Measurements from ENCODE around the gene CUL3.
"Not testable (repeated sequence)": the region's sequence is repeated elsewhere in the genome, so short reads cannot be mapped to it uniquely, and the experiment has no call there.

The CUL3 gene

DNA sequence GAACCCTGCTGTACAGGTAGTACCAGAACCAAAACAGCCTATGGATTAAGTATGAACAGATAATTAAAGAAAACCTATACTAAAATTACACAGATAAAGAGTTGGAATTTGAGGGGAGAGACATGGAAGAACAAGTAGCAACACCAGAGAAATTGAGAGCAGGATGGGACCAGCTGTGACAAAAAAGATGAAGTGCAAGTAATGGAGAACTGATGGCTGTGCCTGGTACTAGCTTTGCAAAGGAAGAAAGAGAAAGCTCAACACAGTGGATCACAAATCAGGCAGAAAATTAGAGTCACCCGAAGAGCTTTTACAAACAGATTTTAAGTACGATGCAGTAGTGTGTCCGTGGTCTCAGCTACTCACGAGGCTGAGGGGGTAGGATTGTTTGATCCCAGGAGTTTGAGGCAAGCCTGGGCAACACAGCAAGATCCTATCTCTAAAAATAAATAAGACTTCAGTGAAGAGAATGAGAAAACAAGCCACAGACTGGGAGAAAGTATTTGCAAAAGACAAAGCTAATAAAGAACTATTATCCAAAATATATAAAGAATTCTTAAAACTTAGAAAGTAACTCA, 46.5 kb downstream of the CUL3 start:
- no peak for DNase-seq (ENCODE audit: low spot score)

DNA sequence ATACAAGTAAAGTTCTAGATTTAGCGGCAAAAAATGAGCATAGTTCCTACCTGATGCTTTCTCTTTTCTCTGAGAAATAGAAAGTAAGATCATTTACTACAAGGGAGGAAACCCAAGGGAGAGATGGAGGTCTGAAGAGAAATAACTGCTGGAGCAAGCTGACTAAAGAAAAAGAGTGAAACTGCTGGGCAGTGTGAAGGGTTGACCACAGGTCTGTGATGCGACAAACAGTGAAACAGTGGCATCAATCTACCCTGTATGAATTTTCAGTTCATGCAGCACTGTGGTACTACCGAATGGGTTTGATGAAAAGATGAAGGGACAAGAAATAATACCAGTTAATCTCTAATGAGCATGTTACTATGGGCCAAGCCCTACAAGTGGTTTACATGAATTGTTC, 52.2 kb downstream of the CUL3 start:
- DNase-seq (ENCODE audit: low spot score), result no peak

DNA sequence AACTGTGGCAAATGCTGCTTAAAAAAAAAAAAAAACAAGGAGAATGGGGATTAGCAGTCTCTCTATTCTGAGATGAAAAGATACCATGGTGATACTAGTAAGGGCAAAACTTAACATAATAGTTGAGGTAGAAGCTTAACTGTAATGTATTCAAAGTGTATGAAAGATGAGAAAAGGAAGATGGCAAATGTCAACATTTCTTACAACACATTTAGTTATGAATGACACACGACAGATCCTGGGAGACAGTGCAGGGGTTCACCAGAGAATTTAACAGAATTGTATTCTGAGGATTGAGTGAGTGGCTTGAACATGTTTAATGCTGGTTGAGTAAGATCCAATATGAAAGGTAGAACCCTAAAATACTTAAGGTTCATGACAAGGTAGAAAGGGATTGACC, 52.7 kb downstream of the CUL3 start:
- DNase-seq (ENCODE audit: low spot score), result no peak

DNA sequence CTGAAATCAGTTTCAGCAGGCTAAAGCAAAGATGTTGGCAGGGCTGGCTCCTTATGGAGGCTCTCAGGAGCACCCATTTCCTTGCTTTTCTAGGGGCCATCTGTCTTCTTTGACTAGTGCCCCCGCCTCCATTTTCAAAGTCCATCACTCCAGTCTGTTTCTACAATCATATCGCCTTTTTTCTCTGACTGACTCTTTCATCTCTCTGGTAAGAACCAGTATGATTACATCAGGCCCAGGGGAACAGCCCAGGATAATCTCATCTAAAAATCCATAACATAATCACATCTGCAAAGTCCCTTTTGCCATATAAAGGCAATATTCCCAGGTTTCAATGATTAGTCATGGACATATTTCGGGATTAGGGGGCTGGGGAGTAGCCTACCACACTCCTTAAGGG, 57.0 kb downstream of the CUL3 start:
- no peak for DNase-seq (ENCODE audit: low spot score)

DNA sequence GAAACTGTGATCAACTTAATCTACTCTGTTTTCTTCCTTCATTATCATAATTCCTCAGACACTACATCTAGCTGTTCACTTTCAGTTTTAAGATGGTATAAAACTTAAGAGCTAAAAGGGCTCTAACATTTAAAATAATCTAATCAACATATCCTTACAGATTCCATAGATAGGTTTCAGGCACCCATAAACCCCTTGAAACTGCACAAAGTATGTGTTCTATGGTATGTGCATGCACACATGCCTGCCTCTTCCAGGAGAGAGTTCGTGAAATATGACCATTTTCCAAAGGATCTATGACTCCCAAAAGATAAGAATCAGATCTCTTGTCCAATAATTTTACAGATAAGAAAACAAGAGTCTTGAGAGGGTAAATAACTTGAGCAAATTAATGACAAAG, 59.4 kb downstream of the CUL3 start:
- DNase-seq (ENCODE audit: low spot score), result no peak

DNA sequence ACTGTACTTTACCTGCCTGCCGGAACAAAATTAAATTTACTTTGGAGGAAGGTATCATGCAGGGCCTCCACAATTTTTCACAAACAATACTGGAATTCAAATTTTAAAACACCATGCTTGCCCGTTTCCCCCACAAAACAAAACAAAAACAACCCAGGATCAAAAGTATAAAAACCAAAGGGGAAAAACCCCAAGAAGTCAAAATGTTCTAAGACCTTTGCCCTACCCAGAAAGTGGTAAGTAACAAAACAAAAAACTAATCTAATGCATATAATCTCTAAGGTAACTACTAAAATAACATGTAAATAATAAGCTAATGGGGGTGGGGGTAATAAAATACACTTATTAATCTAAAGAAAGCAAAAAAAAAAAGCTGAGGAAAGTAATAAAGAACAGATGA, 60.5 kb downstream of the CUL3 start:
- DNase-seq (ENCODE audit: low spot score), result no peak

DNA sequence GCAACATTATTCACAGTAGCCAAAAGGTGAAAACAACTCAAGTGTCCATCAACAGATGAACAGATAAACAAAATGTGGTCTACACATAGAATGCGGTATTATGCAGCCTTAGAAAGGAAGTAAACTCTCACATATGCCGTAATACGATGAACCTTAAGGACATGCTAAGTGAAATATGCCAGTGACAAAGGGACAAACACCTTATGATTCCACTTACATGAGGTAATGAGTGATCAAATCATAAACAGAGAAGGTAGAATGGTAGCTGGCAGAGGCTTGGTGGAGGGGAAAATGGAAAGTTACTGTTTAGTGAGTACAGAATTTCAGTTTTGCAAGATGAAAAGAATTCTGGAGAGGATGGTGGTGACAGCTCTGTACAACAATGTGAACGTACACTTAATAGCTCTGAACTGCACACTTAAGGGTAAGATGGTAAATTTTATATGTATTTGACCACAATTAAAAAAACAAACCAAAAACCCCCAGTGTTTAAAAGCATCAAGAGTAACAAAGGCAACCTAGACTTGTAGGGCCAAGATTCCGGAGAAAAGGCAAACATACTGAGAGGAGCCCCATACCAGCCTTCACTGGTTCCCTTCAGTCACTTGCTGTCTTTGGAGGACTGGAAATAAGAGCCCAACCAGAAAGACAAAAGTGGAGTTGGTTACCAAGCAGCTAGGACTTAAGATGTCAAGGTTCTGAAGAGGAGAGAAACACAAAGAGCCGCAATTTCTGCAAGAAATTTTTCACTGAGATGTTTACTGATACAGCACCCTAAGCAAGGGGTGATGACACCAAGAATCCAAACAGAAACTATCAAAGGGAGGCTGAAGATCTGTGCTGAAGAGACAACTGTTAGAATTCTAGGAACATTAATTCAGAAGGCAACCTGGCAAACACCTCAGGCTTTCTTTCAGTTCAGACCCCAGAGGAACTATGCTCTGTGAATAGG, 61.3 kb downstream of the CUL3 start:
- DNase-seq (ENCODE audit: low spot score), result no peak

DNA sequence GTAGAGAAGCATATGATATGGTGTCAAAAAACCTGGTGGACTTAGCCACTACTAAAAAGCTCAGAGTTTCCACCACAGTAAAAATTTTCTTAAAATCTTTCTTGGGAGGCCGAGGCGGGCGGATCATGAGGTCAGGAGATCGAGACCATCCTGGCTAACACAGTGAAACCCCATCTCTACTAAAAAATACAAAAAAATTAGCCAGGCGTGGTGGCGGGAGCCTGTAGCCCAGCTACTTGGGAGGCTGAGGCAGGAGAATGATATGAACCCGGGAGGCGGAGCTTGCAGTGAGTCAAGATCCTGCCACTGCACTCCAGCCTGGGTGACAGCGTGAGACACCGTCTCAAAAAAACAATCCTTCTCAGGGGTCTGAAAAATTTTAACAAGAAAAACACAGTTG, 62.7 kb downstream of the CUL3 start:
- not testable (repeated sequence) for DNase-seq (ENCODE audit: low spot score)

DNA sequence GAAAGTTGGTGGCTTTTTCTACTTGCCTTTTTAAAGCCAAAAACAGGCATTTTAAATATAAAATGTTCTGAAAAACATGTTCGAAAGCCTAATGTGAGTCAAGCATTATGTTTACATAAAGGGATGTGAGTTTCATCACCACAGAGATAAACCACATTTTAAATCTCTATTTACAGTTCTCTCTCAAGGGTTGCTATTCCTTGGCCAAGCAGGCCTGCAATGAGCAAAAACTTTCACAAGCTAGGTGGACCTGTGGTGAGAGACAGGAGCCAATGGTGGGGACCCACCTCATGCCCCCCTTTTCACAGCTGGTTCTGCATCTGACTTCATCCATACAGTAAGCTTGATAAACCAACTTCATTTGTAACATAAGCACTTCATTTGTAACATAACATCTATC, 65.1 kb downstream of the CUL3 start:
- DNase-seq (ENCODE audit: low spot score), result no peak

DNA sequence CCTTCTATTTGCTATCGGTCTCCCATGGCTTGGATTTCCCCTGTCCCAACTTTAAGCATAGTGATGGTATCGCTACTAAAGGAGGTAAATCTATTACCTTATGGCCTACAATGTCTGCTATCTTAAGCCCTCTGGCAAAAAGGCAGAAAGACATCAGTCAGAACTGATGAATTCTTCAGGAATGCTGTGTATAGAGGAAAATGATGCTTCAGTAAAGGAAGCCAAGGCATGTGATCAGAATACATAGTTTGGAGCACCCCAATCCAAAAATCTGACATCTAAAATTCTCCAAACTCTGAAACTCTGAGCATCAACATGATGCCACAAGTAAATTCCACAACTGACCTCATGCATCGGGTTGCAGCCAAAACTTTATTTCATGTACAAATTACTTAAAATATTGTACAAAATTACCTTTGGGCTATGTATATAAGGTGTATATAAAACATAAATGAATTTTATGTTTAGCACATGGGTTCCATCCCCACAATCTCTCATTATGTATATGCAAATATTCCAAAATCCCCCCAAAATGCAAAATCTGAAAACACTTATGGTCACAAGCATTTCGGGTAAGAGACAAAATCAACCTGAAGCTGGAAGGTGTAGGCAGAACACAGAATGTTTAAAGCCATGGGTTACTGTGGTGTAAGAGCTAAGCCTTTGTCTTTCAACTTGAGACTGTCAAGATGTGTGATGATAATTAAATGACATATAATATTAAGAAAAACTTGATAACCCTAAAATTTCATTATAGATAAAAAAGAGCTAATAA, 66.2 kb downstream of the CUL3 start:
- DNase-seq (ENCODE audit: low spot score), result no peak

DNA sequence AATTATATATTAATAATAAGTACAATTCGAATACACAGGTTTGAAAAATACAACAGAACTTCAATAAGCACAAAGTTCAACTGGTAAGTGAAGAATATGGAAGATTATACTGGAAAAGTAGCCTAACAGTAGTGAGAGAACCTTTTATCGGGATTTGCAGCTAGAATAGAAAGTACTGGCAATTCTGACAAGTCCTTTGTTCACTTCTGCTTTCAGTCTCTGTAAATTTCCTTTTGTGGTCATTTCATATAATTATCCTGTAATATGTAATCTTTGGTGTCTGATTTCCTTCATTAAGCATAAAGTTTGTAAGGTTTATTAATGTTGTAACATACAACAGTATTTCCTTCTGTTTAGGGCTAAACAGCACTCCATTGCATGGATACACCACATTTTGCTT, 67.2 kb downstream of the CUL3 start:
- DNase-seq (ENCODE audit: low spot score), result no peak

DNA sequence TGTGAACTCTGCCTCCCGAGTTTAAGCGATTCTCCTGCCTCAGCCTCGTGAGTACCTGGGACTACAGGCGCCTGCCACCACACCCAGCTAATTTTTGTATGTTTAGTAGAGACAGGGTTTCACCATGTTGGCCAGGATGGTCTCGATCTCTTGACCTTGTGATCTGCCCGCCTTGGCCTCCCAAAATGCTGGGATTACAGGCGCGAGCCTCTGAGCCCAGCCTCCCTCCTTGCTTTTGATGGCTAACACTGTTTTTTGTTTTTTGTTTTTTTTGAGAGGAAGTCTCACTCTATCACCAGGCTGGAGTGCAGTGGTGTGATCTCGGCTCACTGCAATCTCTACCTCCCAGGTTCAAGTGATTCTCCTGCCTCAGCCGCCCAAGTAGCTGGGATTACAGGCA, 68.8 kb downstream of the CUL3 start:
- not testable (repeated sequence) for DNase-seq (ENCODE audit: low spot score)

DNA sequence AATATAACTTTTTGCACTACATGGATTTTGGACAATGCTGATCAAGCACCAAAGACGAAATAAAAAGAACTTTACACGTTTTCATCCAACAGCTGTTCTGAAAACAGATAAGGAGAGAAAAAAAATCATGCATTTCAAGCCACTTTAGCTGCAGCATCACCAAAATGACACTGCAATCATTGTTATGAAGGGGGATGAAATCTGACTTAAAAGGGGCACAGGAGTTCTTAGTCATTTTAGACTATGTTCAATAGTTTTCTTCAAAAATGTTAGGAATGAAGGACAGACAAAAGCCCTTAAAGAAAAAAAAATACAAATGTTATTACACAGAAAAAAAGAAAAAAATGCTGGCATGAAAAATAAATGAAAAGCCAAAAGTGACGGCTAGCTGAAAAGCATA, 71.2 kb downstream of the CUL3 start:
- no peak for DNase-seq (ENCODE audit: low spot score)

DNA sequence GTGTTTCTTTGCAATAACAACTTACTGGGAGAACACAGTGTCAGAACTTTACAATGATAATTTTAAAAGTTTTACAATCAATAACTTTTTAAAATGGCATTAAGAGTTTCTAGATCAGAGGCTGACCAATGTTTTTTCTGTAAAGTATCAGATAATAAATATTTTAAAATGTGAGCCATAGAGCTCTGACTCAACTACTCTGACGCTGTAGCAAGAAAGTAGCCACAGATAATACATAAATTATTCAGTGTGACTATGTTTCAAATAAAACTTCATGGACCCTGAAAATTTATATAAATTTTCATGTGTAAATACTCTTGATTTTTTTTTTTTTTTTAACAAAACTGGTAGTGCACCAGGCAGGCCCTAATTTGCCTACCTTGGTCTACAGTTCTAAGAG, 77.4 kb downstream of the CUL3 start:
- no peak for DNase-seq (ENCODE audit: low spot score)

DNA sequence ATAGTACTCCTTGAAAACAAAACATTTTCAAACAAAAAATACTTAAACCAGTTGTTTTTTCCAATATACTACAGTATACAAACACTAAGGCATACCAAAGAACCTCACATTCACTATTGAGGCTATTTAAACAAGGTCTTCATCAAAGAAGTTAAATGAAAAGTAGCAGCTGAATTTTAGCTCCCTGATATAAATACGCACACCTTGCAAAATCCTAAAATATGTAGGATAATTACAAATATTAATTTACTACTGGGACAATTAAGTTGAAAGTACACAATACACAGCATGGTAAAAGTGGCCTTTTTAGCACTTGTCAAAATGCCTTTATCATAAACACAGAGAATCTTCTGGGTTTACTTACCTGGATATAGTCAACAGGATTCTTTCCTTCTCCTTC, 78.7 kb downstream of the CUL3 start:
- no peak for DNase-seq (ENCODE audit: low spot score)

DNA sequence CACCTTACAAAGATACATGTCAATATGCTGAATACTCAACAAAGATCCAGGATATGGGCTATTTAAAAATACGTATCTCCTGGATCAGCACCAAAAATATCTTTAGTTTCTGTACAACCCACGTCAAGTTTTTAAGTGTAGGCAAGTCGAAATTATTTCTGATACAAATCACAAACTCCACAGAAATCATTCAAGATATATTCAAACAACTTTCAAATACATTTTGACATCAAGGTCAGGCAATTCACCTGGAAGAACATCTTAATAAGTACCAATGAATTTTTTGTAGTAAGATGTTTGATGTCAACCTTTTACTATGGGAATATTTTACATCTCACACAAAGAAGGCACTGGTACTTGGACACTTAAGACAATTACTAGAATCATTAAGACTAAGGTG, 86.2 kb downstream of the CUL3 start:
- DNase-seq (ENCODE audit: low spot score), result no peak

DNA sequence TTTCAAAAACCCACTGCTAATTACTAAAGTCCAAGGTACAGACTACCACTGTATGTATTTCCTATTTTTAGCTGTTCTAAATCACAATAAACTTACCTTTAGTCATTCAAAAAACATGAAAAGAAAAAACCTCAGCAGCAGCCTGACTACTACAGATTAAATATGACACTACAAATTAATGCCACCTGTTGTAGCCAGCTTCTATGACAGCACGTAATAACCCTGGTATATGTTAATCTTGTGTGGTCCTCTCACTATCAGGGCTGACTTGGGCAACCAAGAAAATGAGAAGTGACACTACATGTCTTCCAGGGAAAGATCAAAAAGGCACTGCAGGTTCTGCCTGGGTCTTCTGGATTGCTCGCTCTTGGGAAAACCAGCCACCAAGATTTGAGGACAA, 92.6 kb downstream of the CUL3 start:
- no peak for DNase-seq (ENCODE audit: low spot score)

DNA sequence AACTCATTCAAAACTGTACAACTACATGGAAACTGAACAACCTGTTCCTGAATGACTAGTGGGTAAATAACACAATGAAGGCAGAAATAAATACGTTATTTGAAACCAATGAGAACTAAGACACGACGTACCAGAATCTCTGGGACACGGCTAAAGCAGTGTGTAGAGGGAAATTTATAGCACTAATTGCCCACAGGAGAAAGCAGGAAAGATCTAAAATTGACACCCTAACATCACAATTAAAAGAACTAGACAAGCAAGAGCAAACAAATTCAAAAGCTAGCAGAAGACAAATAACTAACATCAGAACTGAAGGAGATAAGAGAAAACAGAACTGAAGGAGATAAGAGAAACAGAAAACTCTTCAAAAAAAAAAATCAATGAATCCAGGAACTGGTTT, 97.2 kb downstream of the CUL3 start:
- not testable (repeated sequence) for DNase-seq (ENCODE audit: low spot score)

DNA sequence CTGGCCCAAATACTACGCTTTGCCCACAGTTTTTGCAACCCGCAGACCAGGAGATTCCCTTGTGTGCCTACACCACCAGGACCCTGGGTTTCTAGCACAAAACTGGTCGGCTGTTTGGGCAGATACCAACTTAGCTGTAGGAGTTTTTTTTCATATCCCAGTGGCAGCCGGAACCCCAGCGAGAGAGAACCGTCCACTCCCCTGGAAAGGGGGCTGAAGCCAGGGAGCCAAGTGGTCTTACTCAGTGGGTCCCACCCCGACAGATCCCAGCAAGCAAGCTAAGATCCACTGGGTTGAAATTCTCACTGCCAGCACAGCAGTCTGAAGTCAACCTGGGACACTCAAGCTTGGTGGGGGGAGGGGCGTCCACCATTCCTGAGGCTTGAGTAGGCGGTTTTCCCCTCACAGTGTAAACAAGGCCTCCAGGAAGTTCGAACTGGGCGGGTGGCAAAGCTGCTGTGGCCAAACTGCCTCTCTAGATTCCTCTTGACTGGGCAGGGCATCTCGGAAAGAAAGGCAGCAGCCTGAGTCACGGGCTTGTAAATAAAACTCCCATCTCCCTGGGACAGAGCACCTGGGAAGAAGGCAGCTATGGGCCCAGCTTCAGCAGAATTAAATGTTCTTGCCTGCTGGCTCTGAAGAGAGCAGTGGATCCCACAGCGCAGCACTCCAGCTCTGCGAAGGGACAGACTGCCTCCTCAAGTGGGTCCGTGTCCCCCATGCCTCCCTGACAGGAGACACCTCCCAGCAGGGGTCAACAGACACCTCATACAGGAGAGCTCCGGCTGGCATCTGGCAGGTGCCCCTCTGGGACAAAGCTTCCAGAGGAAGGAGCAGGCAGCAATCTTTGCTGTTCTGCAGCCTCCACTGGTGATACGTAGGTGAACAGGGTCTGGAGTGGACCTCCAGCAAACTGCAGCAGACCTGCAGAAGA, 99.8 kb downstream of the CUL3 start:
- DNase-seq (ENCODE audit: low spot score), result peak; percentile 73

DNA sequence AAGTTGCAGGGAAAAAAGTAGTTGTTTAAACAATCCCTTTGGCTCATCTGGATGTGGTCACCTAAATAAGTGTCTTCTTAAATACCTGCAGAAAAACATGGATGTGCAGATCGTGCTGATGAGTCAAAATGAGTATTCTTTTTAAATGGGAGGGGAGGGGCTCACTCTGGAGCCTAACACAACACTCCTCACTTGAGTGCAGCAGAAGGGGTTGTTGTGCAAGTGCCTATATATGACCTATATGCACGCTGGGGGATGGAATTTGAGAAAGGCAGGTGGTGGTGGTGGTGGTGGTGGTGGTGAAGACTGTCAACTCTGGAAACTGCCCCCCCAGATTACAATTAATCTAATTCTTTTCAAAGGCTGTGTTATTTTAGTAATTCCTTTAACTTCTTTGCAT, 105.3 kb downstream of the CUL3 start:
- no peak for DNase-seq (ENCODE audit: low spot score)

DNA sequence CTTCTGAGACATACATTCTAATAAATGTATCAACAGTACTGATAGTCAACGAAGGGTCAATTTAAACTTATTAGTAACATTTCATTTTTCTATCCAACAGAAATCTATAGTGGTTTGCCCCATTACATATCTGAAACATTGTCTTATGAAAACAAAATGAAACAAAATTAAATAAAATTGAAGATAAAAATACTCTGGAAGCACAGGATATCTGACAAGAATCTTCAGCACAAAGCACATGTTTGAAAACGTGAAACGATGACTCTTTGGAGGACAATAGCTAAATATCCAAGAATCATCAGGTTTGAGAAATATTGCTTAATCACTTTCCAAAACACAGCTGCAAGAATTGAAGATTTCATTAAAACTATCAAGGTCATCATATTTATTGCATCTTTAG, 112.3 kb downstream of the CUL3 start:
- no peak for DNase-seq (ENCODE audit: low spot score)

DNA sequence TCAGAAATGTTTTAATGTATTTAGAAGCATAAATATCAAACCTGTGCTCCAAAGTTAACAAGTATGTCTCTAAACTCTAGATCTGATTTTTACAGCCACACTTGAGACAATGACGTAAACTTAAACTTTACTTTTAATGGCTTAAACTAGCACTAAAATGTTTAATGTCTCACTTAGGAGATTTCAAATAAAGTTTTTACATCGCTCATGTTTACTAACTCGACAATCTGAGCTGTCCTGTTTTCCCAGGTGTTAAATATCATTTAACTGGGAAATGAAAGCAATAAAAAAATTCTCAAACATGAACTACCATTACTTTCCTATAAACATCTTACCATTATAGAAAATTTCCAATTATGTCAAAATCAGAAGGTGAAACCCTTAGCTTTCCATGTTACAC, 113.0 kb downstream of the CUL3 start:
- no peak for DNase-seq (ENCODE audit: low spot score)

Measured in kidney capillary endothelial cell (primary cell).